Mesendoderm (in vitro differentiated cells): ENCODE data around the gene CPLANE2.
A peak's percentile ranks its signal among the peaks of the same experiment; 100 is the strongest.

ENCODE experiments used
- DNase-seq: peaks from one replicate; pipeline ENCODE4 v3.0.0; 2013
- H2AK5ac ChIP-seq: 2 replicates; pipeline ENCODE4 v1.6.1; 2013; ENCODE audit warnings: low read length, inconsistent platforms
- H2BK120ac ChIP-seq: 2 replicates; pipeline ENCODE4 v1.6.1; 2013; ENCODE audit warnings: low read depth, mild to moderate bottlenecking, low read length, moderate library complexity, mixed read lengths
- H2BK15ac ChIP-seq: replicated peaks from 2 replicates; pipeline ENCODE4 v1.6.1; 2013; ENCODE audit warnings: low read depth, mild to moderate bottlenecking, moderate library complexity
- H2BK5ac ChIP-seq: 2 replicates; pipeline ENCODE4 v1.6.1; 2013; ENCODE audit warnings: low read length, inconsistent platforms
- H3K18ac ChIP-seq: 2 replicates; pipeline ENCODE4 v1.6.1; 2013; ENCODE audit warnings: mild to moderate bottlenecking, low read length, mixed read lengths
- H3K23ac ChIP-seq: one replicate; pipeline ENCODE4 v1.6.1; 2013; ENCODE audit warnings: low read length
- H3K27ac ChIP-seq: 2 replicates; pipeline ENCODE4 v1.5.1; 2013; ENCODE audit warnings: low read depth, mild to moderate bottlenecking, inconsistent platforms, low read length, moderate library complexity
- H3K27me3 ChIP-seq: 2 replicates; pipeline ENCODE4 v1.6.1; 2013; ENCODE audit warnings: low read length, control low read depth, mild to moderate bottlenecking, inconsistent platforms; ENCODE audit not compliant: insufficient read depth, poor library complexity
- H3K36me3 ChIP-seq: 2 replicates; pipeline ENCODE4 v1.6.1; 2013; ENCODE audit warnings: low read length, inconsistent platforms; ENCODE audit not compliant: control insufficient read depth, insufficient read depth
- H3K4ac ChIP-seq: one replicate; pipeline ENCODE4 v1.6.1; 2013; ENCODE audit warnings: low read depth, mild to moderate bottlenecking, low read length, moderate library complexity
- H3K4me1 ChIP-seq: 2 replicates; pipeline ENCODE4 v1.6.1; 2013; ENCODE audit warnings: low read depth, low read length, inconsistent platforms; ENCODE audit not compliant: control insufficient read depth
- H3K4me2 ChIP-seq: 2 replicates; pipeline ENCODE4 v1.6.1; 2013; ENCODE audit warnings: low read length
- H3K4me3 ChIP-seq: 2 replicates; pipeline ENCODE4 v1.5.1; 2013; ENCODE audit warnings: mild to moderate bottlenecking, low read length
- H3K56ac ChIP-seq: one replicate; pipeline ENCODE4 v1.6.1; 2013; ENCODE audit warnings: low read length
- H3K79me1 ChIP-seq: 2 replicates; pipeline ENCODE4 v1.6.1; 2013; ENCODE audit warnings: low read length, inconsistent platforms
- H3K79me2 ChIP-seq: 2 replicates; pipeline ENCODE4 v1.6.1; 2013; ENCODE audit warnings: mild to moderate bottlenecking, low read length; ENCODE audit not compliant: control insufficient read depth, insufficient read depth
- H3K9ac ChIP-seq: 2 replicates; pipeline ENCODE4 v1.6.1; 2013; ENCODE audit warnings: low read length, inconsistent platforms
- H4K5ac ChIP-seq: one replicate; pipeline ENCODE4 v1.6.1; 2013; ENCODE audit warnings: low read length
- H4K8ac ChIP-seq: one replicate; pipeline ENCODE4 v1.6.1; 2013; ENCODE audit warnings: low read depth, mild to moderate bottlenecking, control low read depth, low read length, moderate library complexity
- WGBS: extraction: QIAGEN DNeasy Blood & Tissue Kit; methylation state at CpG from one replicate; pipeline ENCODE4 v1.1.7; 2013; ENCODE audit warnings: low lambda C conversion rate, missing lambda C conversion rate; ENCODE audit not compliant: insufficient coverage; ENCODE audit errors: extremely low coverage; 5-methylcytosine and 5-hydroxymethylcytosine counted together

CPLANE2 gene

GRCh38 chr1:16208270-16208987 lies 28.6 kb downstream of the CPLANE2 start:
- Histone ChIP-seq H3K79me1 (peaks cover 6% of the 10 kb centered on the region), H3K23ac (no peak overlapping the region), H4K5ac (no peak overlapping the region), H3K4me1 (peaks cover 7% of the 10 kb centered on the region), H3K27me3 (no peaks in the 10 kb centered on the region), H3K18ac (no peak overlapping the region), H3K36me3 (peaks cover 1% of the 10 kb centered on the region), H2BK15ac (no peak overlapping the region), H2BK120ac (no peak overlapping the region), H3K56ac (peak overlapping the region; percentile 95), H2AK5ac (no peak overlapping the region), H3K4ac (no peak overlapping the region), H3K4me3 (no peak overlapping the region), H3K27ac (no peak overlapping the region), H3K4me2 (no peak overlapping the region), H2BK5ac (no peak overlapping the region), H3K9ac (peak overlapping the region; percentile 77), H3K79me2 (peaks cover 22% of the 10 kb centered on the region), H4K8ac (no peak overlapping the region)
- no CpG with 5 or more reads among the region's 13 CpGs for WGBS
- DNase-seq, result no peak

GRCh38 chr1:16207318-16208269 lies 29.4 kb downstream of the CPLANE2 start:
- no CpG with 5 or more reads among the region's 51 CpGs for WGBS

GRCh38 chr1:16206547-16207317 lies 30.3 kb downstream of the CPLANE2 start:
- Histone ChIP-seq H3K36me3 (peaks cover 8% of the 10 kb centered on the region), H2BK120ac (no peak overlapping the region)
- WGBS, result no CpG with 5 or more reads among the region's 87 CpGs

More at GRCh38 chr1:16207318-16208269, 29.4 kb downstream of the CPLANE2 start:
- Histone ChIP-seq H3K79me1 (peaks cover 6% of the 10 kb centered on the region), H3K27ac (peak overlapping the region; percentile 84), H3K56ac (peak overlapping the region; percentile 95), H3K27me3 (no peaks in the 10 kb centered on the region), H2BK5ac (no peak overlapping the region), H3K18ac (peak overlapping the region; percentile 7), H3K36me3 (peaks cover 5% of the 10 kb centered on the region), H3K4me3 (peak overlapping the region; percentile 9), H2BK15ac (no peak overlapping the region), H3K9ac (peak overlapping the region; percentile 77), H2BK120ac (no peak overlapping the region), H4K8ac (no peak overlapping the region), H3K4me1 (peaks cover 2% of the 10 kb centered on the region), H3K4me2 (peak overlapping the region; percentile 33), H3K23ac (no peak overlapping the region), H2AK5ac (no peak overlapping the region), H4K5ac (no peak overlapping the region), H3K4ac (peak overlapping the region; percentile 41), H3K79me2 (peaks cover 22% of the 10 kb centered on the region)
- peak; percentile 67 for DNase-seq

GRCh38 chr1:16205891-16206546 lies 31.0 kb downstream of the CPLANE2 start:
- Histone ChIP-seq H3K27me3 (no peaks in the 10 kb centered on the region), H2AK5ac (peak overlapping the region; percentile 6), H2BK5ac (peak overlapping the region; percentile 49), H4K8ac (no peak overlapping the region), H3K79me1 (peaks cover 6% of the 10 kb centered on the region), H3K9ac (peak overlapping the region; percentile 86), H3K56ac (peak overlapping the region; percentile 97), H3K4me1 (no peaks in the 10 kb centered on the region), H2BK15ac (no peak overlapping the region), H3K36me3 (peaks cover 10% of the 10 kb centered on the region), H3K23ac (peak overlapping the region; percentile 72), H3K4me3 (peak overlapping the region; percentile 49), H3K27ac (no peak overlapping the region), H2BK120ac (no peak overlapping the region), H3K4ac (no peak overlapping the region), H3K79me2 (peaks cover 13% of the 10 kb centered on the region), H3K4me2 (peak overlapping the region; percentile 95), H3K18ac (no peak overlapping the region), H4K5ac (no peak overlapping the region)
- WGBS, result no CpG with 5 or more reads among the region's 38 CpGs
- no peak for DNase-seq

More at GRCh38 chr1:16206547-16207317, 30.3 kb downstream of the CPLANE2 start:
- Histone ChIP-seq H4K8ac (no peak overlapping the region), H2AK5ac (no peak overlapping the region), H3K4me2 (peak overlapping the region; percentile 33), H3K79me1 (peaks cover 6% of the 10 kb centered on the region), H3K27ac (peak overlapping the region; percentile 84), H3K79me2 (peaks cover 18% of the 10 kb centered on the region), H2BK15ac (no peak overlapping the region), H3K27me3 (no peaks in the 10 kb centered on the region), H3K9ac (peak overlapping the region; percentile 77), H3K18ac (peak overlapping the region; percentile 46), H3K4me3 (peak overlapping the region; percentile 9), H2BK5ac (no peak overlapping the region), H3K4ac (peak overlapping the region; percentile 61), H4K5ac (no peak overlapping the region), H3K23ac (no peak overlapping the region), H3K4me1 (peaks cover 2% of the 10 kb centered on the region), H3K56ac (peak overlapping the region; percentile 95)
- peak; percentile 99 for DNase-seq

GRCh38 chr1:16205334-16205671 lies 31.7 kb downstream of the CPLANE2 start:
- H2AK5ac ChIP-seq, result no peak overlapping the region
- H2BK5ac ChIP-seq, result no peak overlapping the region
- no peaks in the 10 kb centered on the region for H3K4me1 ChIP-seq
- WGBS, result no CpG with 5 or more reads among the region's 11 CpGs
- no peak overlapping the region for H3K56ac ChIP-seq
- H3K79me1 ChIP-seq, result peaks cover 6% of the 10 kb centered on the region
- H3K27ac ChIP-seq, result no peak overlapping the region
- H3K4me3 ChIP-seq, result no peak overlapping the region
- no peak overlapping the region for H3K4ac ChIP-seq
- no peaks in the 10 kb centered on the region for H3K27me3 ChIP-seq
- no peak overlapping the region for H2BK120ac ChIP-seq
- H3K79me2 ChIP-seq, result peaks cover 7% of the 10 kb centered on the region
- no peak overlapping the region for H3K23ac ChIP-seq
- H2BK15ac ChIP-seq, result no peak overlapping the region
- DNase-seq, result no peak
- H4K5ac ChIP-seq, result no peak overlapping the region
- H3K4me2 ChIP-seq, result no peak overlapping the region
- peaks cover 10% of the 10 kb centered on the region for H3K36me3 ChIP-seq
- no peak overlapping the region for H3K18ac ChIP-seq
- H4K8ac ChIP-seq, result no peak overlapping the region
- H3K9ac ChIP-seq, result no peak overlapping the region
